MCF 10A (cell line): Measurements from ENCODE around the gene TOMM40L. TPM values are rescaled to one million over a fixed set of nuclear protein-coding genes. Genes with fewer than 3 reads are reported as not detected.
A peak's percentile ranks its signal among the peaks of the same experiment; 100 is the strongest.

Source experiments
- BruUV-seq: library from RNA; stranded (reverse); fragments of 400-500 nt; replicated peaks from 2 replicates; lab custom pipeline; 2021; lab: Mats Ljungman, UMichigan
- CTCF ChIA-PET: fragments of 300-600 bp; sonication (Branson Sonifier 250); formaldehyde crosslinking; extraction: SDS; loops from one replicate; lab custom pipeline; 2021; ENCODE audit warnings: antibody characterized with exemption, inconsistent platforms; lab: Yijun Ruan, JAX
- POLR2A ChIA-PET: fragments of 300-600, 350-650 bp; sonication (Branson Sonifier 250); formaldehyde crosslinking; extraction: SDS; loops from one replicate; lab custom pipeline; 2020; ENCODE audit warnings: antibody characterized with exemption, inconsistent platforms; lab: Yijun Ruan, JAX
- DNase-seq: peaks from one replicate; pipeline ENCODE4 v3.0.0-alpha.2; 2018; ENCODE audit not compliant: unreplicated experiment
- H3K27ac Mint-ChIP-seq: one replicate; pipeline ENCODE4 v1.8.0; 2022; ENCODE audit warnings: mild to moderate bottlenecking, low read depth, mixed read lengths; ENCODE audit not compliant: unreplicated experiment
- H3K27me3 Mint-ChIP-seq: one replicate; pipeline ENCODE4 v1.8.0; 2022; ENCODE audit warnings: mixed read lengths; ENCODE audit not compliant: insufficient read depth, unreplicated experiment
- H3K36me3 Mint-ChIP-seq: one replicate; pipeline ENCODE4 v1.8.0; 2022; ENCODE audit warnings: mild to moderate bottlenecking, moderate library complexity, mixed read lengths; ENCODE audit not compliant: insufficient read depth, unreplicated experiment
- H3K4me1 Mint-ChIP-seq: one replicate; pipeline ENCODE4 v1.8.0; 2022; ENCODE audit warnings: mixed read lengths; ENCODE audit not compliant: insufficient read depth, unreplicated experiment
- H3K4me3 Mint-ChIP-seq: one replicate; pipeline ENCODE4 v1.8.0; 2022; ENCODE audit warnings: mild to moderate bottlenecking, moderate library complexity, mixed read lengths; ENCODE audit not compliant: unreplicated experiment
- H3K9me3 Mint-ChIP-seq: one replicate; pipeline ENCODE4 v1.8.0; 2022; ENCODE audit warnings: mixed read lengths; ENCODE audit not compliant: unreplicated experiment
- intact Hi-C: fragments of 100-400 bp; cut with micrococcal nuclease; formaldehyde crosslinking; loops from 2 replicates; pipeline ENCODE4 v1.14.1; 2022
- total RNA-seq: library from RNA; stranded (reverse); gene quantifications from 2 replicates; pipeline ENCODE4 v1.2.3, GENCODE V29; 2022
- TF ChIP-seq, protein P1 (sequence below): fragments of 200-600 bp; IDR thresholded peaks from one replicate; pipeline ENCODE4 v1.8.0; 2022; ENCODE audit warnings: antibody characterized with exemption, mild to moderate bottlenecking; ENCODE audit not compliant: unreplicated experiment

The TOMM40L gene
- total RNA-seq, 1 experiment from 2014 or later, result 12.3 TPM

DNA sequence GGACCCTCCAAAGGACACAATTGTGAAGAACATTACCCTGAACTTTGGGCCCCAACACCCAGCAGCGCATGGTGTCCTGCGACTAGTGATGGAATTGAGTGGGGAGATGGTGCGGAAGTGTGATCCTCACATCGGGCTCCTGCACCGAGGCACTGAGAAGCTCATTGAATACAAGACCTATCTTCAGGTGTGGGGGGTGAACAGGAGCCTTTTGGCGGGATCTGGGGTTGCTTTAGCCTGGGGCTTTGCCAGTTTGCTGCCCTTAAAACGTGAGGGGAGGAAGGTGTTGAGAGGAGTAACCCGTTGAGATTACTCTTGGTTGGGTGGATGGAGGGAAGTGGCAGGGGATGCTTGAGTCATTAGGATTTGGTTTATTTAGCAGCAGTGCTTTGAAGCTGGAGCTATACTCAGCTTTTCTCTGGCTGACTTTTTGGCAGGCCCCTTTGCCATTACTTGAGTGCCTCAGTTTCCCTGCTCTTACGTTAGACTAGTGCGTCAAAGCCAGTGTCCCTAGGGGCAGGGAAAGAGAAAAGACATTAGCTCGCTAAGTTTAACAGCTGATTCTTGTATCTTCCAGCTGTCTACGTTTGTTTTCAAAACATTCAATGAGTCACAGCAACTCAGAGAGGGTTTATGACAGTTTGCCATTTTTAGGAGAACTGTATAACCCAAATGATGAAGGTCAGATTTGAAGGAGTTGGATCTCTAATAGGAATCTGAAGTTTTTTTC, 19.3 kb upstream of the TOMM40L start:
- TF ChIP-seq, protein P1, sequence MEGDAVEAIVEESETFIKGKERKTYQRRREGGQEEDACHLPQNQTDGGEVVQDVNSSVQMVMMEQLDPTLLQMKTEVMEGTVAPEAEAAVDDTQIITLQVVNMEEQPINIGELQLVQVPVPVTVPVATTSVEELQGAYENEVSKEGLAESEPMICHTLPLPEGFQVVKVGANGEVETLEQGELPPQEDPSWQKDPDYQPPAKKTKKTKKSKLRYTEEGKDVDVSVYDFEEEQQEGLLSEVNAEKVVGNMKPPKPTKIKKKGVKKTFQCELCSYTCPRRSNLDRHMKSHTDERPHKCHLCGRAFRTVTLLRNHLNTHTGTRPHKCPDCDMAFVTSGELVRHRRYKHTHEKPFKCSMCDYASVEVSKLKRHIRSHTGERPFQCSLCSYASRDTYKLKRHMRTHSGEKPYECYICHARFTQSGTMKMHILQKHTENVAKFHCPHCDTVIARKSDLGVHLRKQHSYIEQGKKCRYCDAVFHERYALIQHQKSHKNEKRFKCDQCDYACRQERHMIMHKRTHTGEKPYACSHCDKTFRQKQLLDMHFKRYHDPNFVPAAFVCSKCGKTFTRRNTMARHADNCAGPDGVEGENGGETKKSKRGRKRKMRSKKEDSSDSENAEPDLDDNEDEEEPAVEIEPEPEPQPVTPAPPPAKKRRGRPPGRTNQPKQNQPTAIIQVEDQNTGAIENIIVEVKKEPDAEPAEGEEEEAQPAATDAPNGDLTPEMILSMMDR, result no peak
- intact Hi-C loops, result no loop called here
- CTCF ChIA-PET, result interaction anchor here (0.6 to 14.7 kb wide), 8 partner anchors 9 to 176 kb away, joined by 3 to 444 read pairs (median 36); partner anchors contain the start of genes APOA2, B4GALT3, FCER1G and PPOX

DNA sequence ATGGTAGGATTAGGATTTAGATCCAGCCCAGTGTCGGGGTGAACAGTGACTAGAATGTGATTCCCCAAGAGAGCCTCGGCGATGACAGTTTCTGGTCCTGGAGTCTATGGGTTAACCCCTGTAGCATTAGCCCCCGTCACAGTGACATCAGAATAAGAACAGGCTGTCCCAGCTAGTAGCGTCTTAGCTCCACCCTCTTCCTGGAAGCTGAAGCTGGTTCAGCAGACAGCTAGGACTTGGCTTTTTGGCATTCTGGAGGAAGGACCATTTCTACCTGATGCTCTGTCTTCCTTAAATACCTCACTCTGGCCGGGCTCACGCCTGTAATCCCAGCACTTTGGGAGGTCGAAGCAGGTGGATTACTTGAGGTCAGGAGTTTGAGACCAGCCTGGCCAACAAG, 18.7 kb upstream of the TOMM40L start:
- CTCF ChIA-PET, result interaction anchor here (0.6 to 14.7 kb wide), 8 partner anchors 10 to 175 kb away, joined by 3 to 444 read pairs (median 36); partner anchors contain the start of genes APOA2, B4GALT3, FCER1G and PPOX

More for the DNA sequence above, 19.3 kb upstream of the TOMM40L start:
- H3K4me3 Mint-ChIP-seq, result no peak overlapping the region
- H3K36me3 Mint-ChIP-seq, result peaks cover 90% of the 10 kb centered on the region
- no peaks in the 10 kb centered on the region for H3K9me3 Mint-ChIP-seq
- H3K27me3 Mint-ChIP-seq, result no peaks in the 10 kb centered on the region
- no peak overlapping the region for H3K27ac Mint-ChIP-seq
- no TSS peak for BruUV-seq
- H3K4me1 Mint-ChIP-seq, result peaks cover 36% of the 10 kb centered on the region
- DNase-seq, result no peak
- POLR2A ChIA-PET, result interaction anchor here (0.6 to 6.1 kb wide), 7 partner anchors 10 to 177 kb away, joined by 3 to 81 read pairs (median 4); partner anchors contain the start of genes APOA2 and TOMM40L

DNA sequence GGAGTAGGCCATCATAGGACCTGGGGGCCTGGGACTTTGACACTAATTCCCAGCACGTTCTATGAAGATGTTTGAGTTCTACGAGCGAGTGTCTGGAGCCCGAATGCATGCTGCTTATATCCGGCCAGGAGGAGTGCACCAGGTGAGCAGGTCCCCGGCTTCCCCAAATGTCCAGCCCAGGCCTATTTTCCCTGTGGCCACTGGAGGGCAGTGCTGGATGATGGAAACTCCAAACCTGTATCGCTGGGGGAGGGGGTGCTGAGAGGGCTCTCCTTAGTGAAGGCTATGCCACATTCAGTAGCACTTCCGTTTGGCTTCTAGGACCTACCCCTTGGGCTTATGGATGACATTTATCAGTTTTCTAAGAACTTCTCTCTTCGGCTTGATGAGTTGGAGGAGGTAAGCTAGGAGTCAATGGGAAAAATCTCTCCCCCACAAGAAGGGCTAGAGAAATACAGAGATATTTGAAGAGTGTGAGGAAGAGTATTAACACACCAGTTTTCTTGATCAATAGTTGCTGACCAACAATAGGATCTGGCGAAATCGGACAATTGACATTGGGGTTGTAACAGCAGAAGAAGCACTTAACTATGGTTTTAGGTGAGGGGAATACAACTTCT, 16.0 kb upstream of the TOMM40L start:
- POLR2A ChIA-PET, result interaction anchor here (0.9 to 3.7 kb wide), 5 partner anchors 8 to 173 kb away, joined by 3 to 20 read pairs (median 7); partner anchors contain the start of genes NDUFS2 and TOMM40L
- CTCF ChIA-PET, result interaction anchor here (0.6 to 14.7 kb wide), 24 partner anchors 8 to 534 kb away, joined by 3 to 444 read pairs (median 5); partner anchors contain the start of genes ADAMTS4, APOA2, CFAP126 and FCER1G
- no peaks in the 10 kb centered on the region for H3K9me3 Mint-ChIP-seq
- intact Hi-C loops, result loop anchor here (1.0 to 2.0 kb wide), 2 partner anchors 15 to 173 kb away; no protein-coding TSS in a partner anchor
- H3K27ac Mint-ChIP-seq, result no peak overlapping the region
- TF ChIP-seq, protein P1, result peak; percentile 95
- peaks cover 98% of the 10 kb centered on the region for H3K36me3 Mint-ChIP-seq
- H3K27me3 Mint-ChIP-seq, result no peaks in the 10 kb centered on the region
- no TSS peak for BruUV-seq
- DNase-seq, result peak; percentile 91
- H3K4me3 Mint-ChIP-seq, result no peak overlapping the region
- peaks cover 25% of the 10 kb centered on the region for H3K4me1 Mint-ChIP-seq

More for the DNA sequence above, 18.7 kb upstream of the TOMM40L start:
- TF ChIP-seq, protein P1, result no peak
- no peak overlapping the region for H3K27ac Mint-ChIP-seq
- peaks cover 33% of the 10 kb centered on the region for H3K4me1 Mint-ChIP-seq
- POLR2A ChIA-PET, result interaction anchor here (0.6 to 1.2 kb wide), 2 partner anchors 10 to 106 kb away, joined by 4 read pairs; no protein-coding TSS in a partner anchor
- peaks cover 96% of the 10 kb centered on the region for H3K36me3 Mint-ChIP-seq
- H3K27me3 Mint-ChIP-seq, result no peaks in the 10 kb centered on the region
- intact Hi-C loops, result no loop called here
- H3K4me3 Mint-ChIP-seq, result no peak overlapping the region
- no peaks in the 10 kb centered on the region for H3K9me3 Mint-ChIP-seq
- BruUV-seq, result no TSS peak
- no peak for DNase-seq
